Spinal cord (tissue), 10 donors: ENCODE data around the gene SKIC3. TPM values are rescaled to one million over a fixed set of nuclear protein-coding genes. Genes with fewer than 3 reads are reported as not detected.

Experiments used
- DNase-seq, 6 donors: peaks; one replicate each; pipeline versions ENCODE4 v3.0.0 to v3.0.0-alpha.2; 2013 to 2015; ENCODE audit warnings: low spot score in 6 of 6, low read depth in 4 of 6
- H3K27ac ChIP-seq: one replicate; pipeline ENCODE4 v1.5.1; 2013; ENCODE audit warnings: low read depth, low read length, control low read depth
- H3K27me3 ChIP-seq: one replicate; pipeline ENCODE4 v1.6.1; 2013; ENCODE audit warnings: low read length; ENCODE audit not compliant: control insufficient read depth, insufficient read depth
- H3K36me3 ChIP-seq: one replicate; pipeline ENCODE4 v1.6.1; 2013; ENCODE audit warnings: low read length; ENCODE audit not compliant: control insufficient read depth, insufficient read depth
- H3K4me1 ChIP-seq: one replicate; pipeline ENCODE4 v1.6.1; 2013; ENCODE audit warnings: low read length; ENCODE audit not compliant: control insufficient read depth, insufficient read depth
- H3K4me3 ChIP-seq: one replicate; pipeline ENCODE4 v1.5.1; 2013; ENCODE audit warnings: low read depth, low read length, control low read depth
- H3K9me3 ChIP-seq: one replicate; pipeline ENCODE4 v1.6.1; 2013; ENCODE audit warnings: low read length; ENCODE audit not compliant: control insufficient read depth, insufficient read depth
- WGBS: methylation state at CpG from one replicate; pipeline ENCODE4 v1.1.5; 2013; ENCODE audit warnings: missing lambda C conversion rate; ENCODE audit not compliant: insufficient coverage; 5-methylcytosine and 5-hydroxymethylcytosine counted together
- long read RNA-seq, 4 donors: transcript quantifications; one replicate each; lab custom pipeline, GENCODE V29; 2026
- polyA plus RNA-seq, 2 donors: library from polyadenylated mRNA; unstranded; fragments of 120-200 nt; gene quantifications; one replicate each; pipeline ENCODE4 v1.2.1, GENCODE V29; 2013; ENCODE audit not compliant: insufficient read length in 2 of 2
- total RNA-seq, 2 donors: library from RNA; depleted of rRNA in 1 of 2; stranded (reverse); fragments of 120-200 nt in 1 of 2; fragments of >200 nt in 1 of 2; gene quantifications; one replicate each; pipeline versions ENCODE4 v1.2.3 to v1.2.4, GENCODE V29; 2013 to 2014
- donor health status: healthy.

The SKIC3 gene
- total RNA-seq (100 to 1,000 TPM in 1 of 2 donors, 10 to 100 TPM in 1; 93.4 to 169 TPM), polyA plus RNA-seq (10 to 100 TPM; 59.0 to 64.5 TPM)
- long read RNA-seq, donor 1, full-length matches to known transcripts: 1 of 18 reads
- long read RNA-seq, donor 1, partial matches to known transcripts: 17 of 18 reads
- long read RNA-seq, donor 1, other reads (novel, unspliced or antisense): 0 of 18 reads
- long read RNA-seq, donor 2: 0 reads
- long read RNA-seq, donor 3: 0 reads
- long read RNA-seq, donor 4, partial matches to known transcripts: 11 of 14 reads
- long read RNA-seq, donor 4, other reads (novel, unspliced or antisense): 0 of 14 reads

- under 1% methylated on average over 63 of the region's 63 CpGs for WGBS
- Histone ChIP-seq H3K36me3 (no peaks in the 10 kb centered on the region), H3K27me3 (no peaks in the 10 kb centered on the region), H3K9me3 (no peaks in the 10 kb centered on the region), H3K27ac (peak within 1 kb of the TSS; percentile 74), H3K4me1 (peaks cover 4% of the 10 kb centered on the region), H3K4me3 (peak within 1 kb of the TSS; percentile 91)
- DNase-seq: peak; percentile 98 to 100 (median 98)
Observed at GRCh38 chr5:95554647-95555548, at the start of gene SKIC3, which contains the start of gene ARSK. SKIC3 (minus strand) TSS chr5:95554977; CDS start chr5:95547150, 7,827 bp downstream. ARSK (plus strand) TSS chr5:95555101; CDS start chr5:95555279, 178 bp downstream.

- H3K27ac ChIP-seq: no peak overlapping the region
- no peaks in the 10 kb centered on the region for H3K9me3 ChIP-seq
- H3K4me1 ChIP-seq: no peaks in the 10 kb centered on the region
- no peaks in the 10 kb centered on the region for H3K36me3 ChIP-seq
- H3K4me3 ChIP-seq: no peak overlapping the region
- H3K27me3 ChIP-seq: no peaks in the 10 kb centered on the region
- WGBS: no CpG with 5 or more reads among the region's 1 CpG
- no peak for DNase-seq
Observed at GRCh38 chr5:95600557-95600956, 45.8 kb upstream of the SKIC3 start.

DNA sequence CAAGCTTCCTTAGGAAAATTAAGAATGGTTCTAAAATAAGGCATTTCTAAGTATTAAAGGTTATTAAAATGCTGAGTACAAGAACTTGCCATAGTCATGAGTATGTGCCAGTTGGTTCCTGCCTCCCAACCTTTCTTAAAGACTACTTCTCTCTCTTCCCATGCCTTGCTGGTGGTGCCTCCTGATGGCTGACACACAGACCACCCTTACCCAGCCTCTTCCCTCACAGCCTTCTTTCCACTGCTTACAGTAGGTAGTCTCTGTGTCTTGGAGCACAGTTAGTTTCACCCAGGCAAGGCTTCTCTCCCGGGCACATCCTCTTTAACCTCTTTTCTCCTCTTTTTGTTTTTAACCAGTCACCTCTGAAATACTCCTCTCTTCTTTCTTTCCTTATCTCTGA lies 44.5 kb upstream of the SKIC3 start:
- WGBS: 80% methylated on average over 1 of the region's 1 CpG
- H3K9me3 ChIP-seq: no peaks in the 10 kb centered on the region
- no peak for DNase-seq
- H3K4me3 ChIP-seq: no peak overlapping the region
- no peaks in the 10 kb centered on the region for H3K36me3 ChIP-seq
- no peak overlapping the region for H3K27ac ChIP-seq
- no peaks in the 10 kb centered on the region for H3K4me1 ChIP-seq
- no peaks in the 10 kb centered on the region for H3K27me3 ChIP-seq

DNA sequence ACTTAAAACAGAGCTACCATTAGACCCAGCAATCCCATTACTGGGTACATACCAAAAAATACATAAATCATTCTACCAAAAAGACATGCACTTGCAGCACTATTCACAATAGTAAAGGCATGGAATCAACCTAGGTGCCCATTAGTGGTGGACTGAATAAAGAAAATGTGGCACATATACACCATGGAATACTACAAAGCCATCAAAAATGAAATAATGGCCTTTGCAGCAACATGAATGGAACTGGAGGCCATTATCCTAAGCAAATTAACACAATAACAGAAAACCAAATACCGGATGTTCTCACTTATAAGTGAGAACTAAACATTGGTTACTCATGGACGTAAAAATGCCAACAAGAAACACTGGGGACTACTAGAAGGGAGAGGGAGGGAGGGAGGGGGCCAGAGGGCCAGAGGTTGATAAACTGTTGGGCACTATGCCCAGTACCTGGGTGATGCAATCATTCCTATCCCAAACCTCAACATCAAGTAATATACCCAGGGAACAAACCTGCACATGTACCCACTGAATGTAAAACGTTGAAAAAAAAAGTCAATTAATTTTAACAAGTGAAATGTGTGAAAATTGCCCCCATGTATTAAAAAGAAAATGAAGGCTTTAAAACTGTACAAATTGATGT lies 40.6 kb upstream of the SKIC3 start:
- Histone ChIP-seq H3K4me1 (no peaks in the 10 kb centered on the region), H3K27ac (no peak overlapping the region), H3K36me3 (no peaks in the 10 kb centered on the region), H3K9me3 (no peaks in the 10 kb centered on the region), H3K4me3 (no peak overlapping the region), H3K27me3 (no peaks in the 10 kb centered on the region)
- no CpG with 5 or more reads among the region's 3 CpGs for WGBS
- no peak for DNase-seq

- Histone ChIP-seq H3K4me3 (no peak overlapping the region), H3K27me3 (no peaks in the 10 kb centered on the region), H3K27ac (no peak overlapping the region), H3K9me3 (no peaks in the 10 kb centered on the region), H3K4me1 (no peaks in the 10 kb centered on the region), H3K36me3 (no peaks in the 10 kb centered on the region)
- no peak for DNase-seq
- WGBS: 100% methylated on average over 3 of the region's 5 CpGs
Observed at GRCh38 chr5:95591490-95591901, 36.7 kb upstream of the SKIC3 start.

DNA sequence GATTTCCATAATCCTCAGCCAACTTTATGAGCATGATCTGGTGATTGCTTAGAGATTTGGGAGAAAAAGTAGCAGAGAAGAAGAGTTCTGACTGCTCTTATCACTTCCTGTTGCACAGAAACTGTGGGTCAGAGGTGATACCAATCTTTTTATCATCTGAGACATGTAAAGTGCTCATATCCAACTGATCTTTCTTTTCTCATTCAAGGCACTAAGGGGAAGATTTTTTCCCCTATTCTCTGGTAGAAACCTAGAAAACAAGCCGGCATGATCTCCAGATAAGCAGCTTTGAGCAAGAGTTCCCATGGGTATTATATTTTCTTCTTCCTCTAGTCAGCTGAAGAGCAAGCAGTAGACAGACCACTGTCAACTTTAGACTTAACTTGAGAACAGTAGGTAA lies 36.1 kb upstream of the SKIC3 start:
- no CpG with 5 or more reads among the region's 1 CpG for WGBS

DNA sequence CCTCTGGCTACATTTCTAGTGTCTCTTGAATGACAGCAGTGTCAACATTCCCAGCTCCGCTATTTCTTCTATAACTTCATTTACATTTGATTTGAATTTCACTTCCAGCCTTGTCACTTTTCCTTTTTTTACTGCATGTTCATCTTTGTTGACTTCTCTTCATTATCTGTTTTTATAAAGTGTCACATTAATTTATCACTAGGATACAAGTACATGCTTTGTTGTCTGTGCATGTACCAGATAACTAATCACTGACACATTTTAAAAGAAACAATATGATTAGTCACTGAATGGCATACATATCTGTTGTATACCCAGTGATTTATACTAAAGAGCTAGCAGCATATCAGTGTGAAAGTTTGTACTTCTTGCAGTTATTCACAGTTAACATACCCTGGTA lies 29.2 kb upstream of the SKIC3 start:
- WGBS: 71% methylated on average over 1 of the region's 1 CpG
- H3K36me3 ChIP-seq: no peaks in the 10 kb centered on the region
- no peaks in the 10 kb centered on the region for H3K4me1 ChIP-seq
- H3K4me3 ChIP-seq: no peak overlapping the region
- H3K9me3 ChIP-seq: no peaks in the 10 kb centered on the region
- H3K27me3 ChIP-seq: no peaks in the 10 kb centered on the region
- no peak overlapping the region for H3K27ac ChIP-seq
- peak in 1 of 6 donors; percentile 33 for DNase-seq

More for the DNA sequence above, 36.1 kb upstream of the SKIC3 start:
- Histone ChIP-seq H3K36me3 (no peaks in the 10 kb centered on the region), H3K4me3 (no peak overlapping the region), H3K27ac (no peak overlapping the region), H3K27me3 (no peaks in the 10 kb centered on the region), H3K9me3 (no peaks in the 10 kb centered on the region), H3K4me1 (no peaks in the 10 kb centered on the region)
- DNase-seq: no peak

- no CpG with 5 or more reads among the region's 2 CpGs for WGBS
- DNase-seq: peak in 1 of 6 donors; percentile 50
Observed at GRCh38 chr5:95581576-95581975, 26.8 kb upstream of the SKIC3 start.

GRCh38 chr5:95572016-95572415 lies 17.2 kb upstream of the SKIC3 start:
- no peak overlapping the region for H3K4me3 ChIP-seq
- no peaks in the 10 kb centered on the region for H3K4me1 ChIP-seq
- H3K36me3 ChIP-seq: no peaks in the 10 kb centered on the region
- no peaks in the 10 kb centered on the region for H3K27me3 ChIP-seq
- WGBS: no CpG with 5 or more reads among the region's 2 CpGs
- H3K27ac ChIP-seq: no peak overlapping the region
- no peak for DNase-seq
- peaks cover 1% of the 10 kb centered on the region for H3K9me3 ChIP-seq

More at GRCh38 chr5:95581576-95581975, 26.8 kb upstream of the SKIC3 start:
- no peaks in the 10 kb centered on the region for H3K27me3 ChIP-seq
- H3K9me3 ChIP-seq: no peaks in the 10 kb centered on the region
- H3K36me3 ChIP-seq: no peaks in the 10 kb centered on the region
- no peak overlapping the region for H3K4me3 ChIP-seq
- H3K4me1 ChIP-seq: no peaks in the 10 kb centered on the region
- H3K27ac ChIP-seq: no peak overlapping the region
